Right atrium auricular region (tissue), 2 donors: ENCODE data around the gene MTA1. TPM values are rescaled to one million over a fixed set of nuclear protein-coding genes. Genes with fewer than 3 reads are reported as not detected.

ENCODE experiments used
- DNase-seq: peaks from one replicate; pipeline ENCODE4 v3.0.0-alpha.2; 2019; ENCODE audit warnings: low spot score
- H3K27ac ChIP-seq, 2 donors: fragments of 200-600 bp; sonication (generic); 1 replicate in 1 of 2; 2 replicates in 1 of 2; pipeline ENCODE4 v1.5.1; 2016 to 2019
- H3K27me3 ChIP-seq, 2 donors: fragments of 200-600 bp; sonication (generic); one replicate each; pipeline versions ENCODE4 v1.5.1 to v1.6.0; 2017 to 2019
- H3K36me3 ChIP-seq: fragments of 200-600 bp; sonication (generic); one replicate; pipeline ENCODE4 v1.5.1; 2016
- H3K4me1 ChIP-seq, 2 donors: fragments of 200-600 bp; sonication (generic); one replicate each; pipeline versions ENCODE4 v1.5.1 to v1.6.0; 2017 to 2019
- H3K4me3 ChIP-seq, 2 donors: fragments of 200-600 bp; sonication (generic); 1 replicate in 1 of 2; 2 replicates in 1 of 2; pipeline ENCODE4 v1.5.1; 2017 to 2019; ENCODE audit warnings: mild to moderate bottlenecking in 1 of 2, moderate library complexity in 1 of 2
- H3K9me3 ChIP-seq, 2 donors: fragments of 200-600 bp; sonication (generic); one replicate each; pipeline ENCODE4 v1.5.1; 2019
- total RNA-seq, 2 donors: library from RNA; depleted of rRNA; stranded (reverse); fragments of >200 nt; gene quantifications; one replicate each; pipeline ENCODE4 v1.1.0, GENCODE V29; 2016
- TF ChIP-seq, protein P1 (sequence below), 2 donors: fragments of 200-600 bp; sonication (generic); IDR thresholded peaks; one replicate each; pipeline ENCODE4 v1.5.1; 2019; ENCODE audit warnings: antibody characterized with exemption in 2 of 2

Gene MTA1
- total RNA-seq, 2 donors from 2014 or later = 51.9 to 61.7 TPM

- H3K4me3 ChIP-seq = no peak overlapping the region
- H3K27ac ChIP-seq = no peak overlapping the region
- no peaks in the 10 kb centered on the region for H3K36me3 ChIP-seq
- H3K4me1 ChIP-seq = no peaks in the 10 kb centered on the region
- TF ChIP-seq, protein P1, sequence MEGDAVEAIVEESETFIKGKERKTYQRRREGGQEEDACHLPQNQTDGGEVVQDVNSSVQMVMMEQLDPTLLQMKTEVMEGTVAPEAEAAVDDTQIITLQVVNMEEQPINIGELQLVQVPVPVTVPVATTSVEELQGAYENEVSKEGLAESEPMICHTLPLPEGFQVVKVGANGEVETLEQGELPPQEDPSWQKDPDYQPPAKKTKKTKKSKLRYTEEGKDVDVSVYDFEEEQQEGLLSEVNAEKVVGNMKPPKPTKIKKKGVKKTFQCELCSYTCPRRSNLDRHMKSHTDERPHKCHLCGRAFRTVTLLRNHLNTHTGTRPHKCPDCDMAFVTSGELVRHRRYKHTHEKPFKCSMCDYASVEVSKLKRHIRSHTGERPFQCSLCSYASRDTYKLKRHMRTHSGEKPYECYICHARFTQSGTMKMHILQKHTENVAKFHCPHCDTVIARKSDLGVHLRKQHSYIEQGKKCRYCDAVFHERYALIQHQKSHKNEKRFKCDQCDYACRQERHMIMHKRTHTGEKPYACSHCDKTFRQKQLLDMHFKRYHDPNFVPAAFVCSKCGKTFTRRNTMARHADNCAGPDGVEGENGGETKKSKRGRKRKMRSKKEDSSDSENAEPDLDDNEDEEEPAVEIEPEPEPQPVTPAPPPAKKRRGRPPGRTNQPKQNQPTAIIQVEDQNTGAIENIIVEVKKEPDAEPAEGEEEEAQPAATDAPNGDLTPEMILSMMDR (IDR thresholded peaks at IDR 0.05) = no peak
- no peaks in the 10 kb centered on the region for H3K27me3 ChIP-seq
- no peaks in the 10 kb centered on the region for H3K9me3 ChIP-seq
- DNase-seq = no peak
Measured at GRCh38 chr14:105497671-105498429, 78.2 kb downstream of the MTA1 start.

- H3K36me3 ChIP-seq = no peaks in the 10 kb centered on the region
- TF ChIP-seq, protein P1 (IDR thresholded peaks at IDR 0.05) = no peak
- H3K27me3 ChIP-seq = no peaks in the 10 kb centered on the region
- no peaks in the 10 kb centered on the region for H3K4me1 ChIP-seq
- no peaks in the 10 kb centered on the region for H3K9me3 ChIP-seq
- H3K4me3 ChIP-seq = no peak overlapping the region
- no peak for DNase-seq
- no peak overlapping the region for H3K27ac ChIP-seq
Measured at GRCh38 chr14:105498430-105499255, 79.0 kb downstream of the MTA1 start.

- H3K9me3 ChIP-seq = no peaks in the 10 kb centered on the region
- H3K27ac ChIP-seq = no peak overlapping the region
- H3K36me3 ChIP-seq = no peaks in the 10 kb centered on the region
- no peak for DNase-seq
- H3K27me3 ChIP-seq = no peaks in the 10 kb centered on the region
- TF ChIP-seq, protein P1 (IDR thresholded peaks at IDR 0.05) = no peak
- no peaks in the 10 kb centered on the region for H3K4me1 ChIP-seq
- no peak overlapping the region for H3K4me3 ChIP-seq
Measured at GRCh38 chr14:105499256-105500035, 79.8 kb downstream of the MTA1 start.

DNA sequence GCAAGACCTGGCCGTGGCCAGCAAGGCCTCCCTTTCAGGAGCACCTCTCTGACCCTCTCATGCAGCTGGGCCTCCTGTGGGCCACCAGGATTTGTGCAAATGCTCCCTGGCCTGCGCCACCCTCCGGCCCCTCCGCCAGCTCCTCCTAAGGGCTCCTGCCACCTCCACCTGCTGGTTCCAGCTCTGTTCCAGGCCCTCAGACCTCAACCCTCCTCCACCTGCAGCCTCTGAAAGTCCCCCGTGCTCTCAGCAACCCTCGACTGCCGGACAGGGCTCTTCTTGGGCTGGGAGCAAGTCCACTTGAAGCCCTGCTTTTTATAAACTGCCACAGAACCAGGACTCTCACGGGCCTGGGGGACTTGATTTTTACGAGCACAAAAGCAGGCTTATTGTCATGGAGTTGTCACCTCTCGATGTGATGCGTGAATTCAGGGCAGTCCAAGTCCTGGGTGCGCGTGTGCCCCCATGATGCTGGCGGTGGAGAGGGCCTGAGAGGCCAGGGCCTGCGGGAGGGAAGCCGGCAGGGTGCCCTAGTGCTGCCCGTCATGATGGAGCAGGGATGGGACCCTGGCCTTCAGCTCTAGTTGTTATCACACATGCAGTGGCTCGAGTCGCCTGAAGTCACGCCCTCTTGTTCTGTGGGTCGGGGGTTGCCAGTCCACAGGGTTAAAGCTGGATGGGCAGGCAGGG lies 80.6 kb downstream of the MTA1 start:
- no peak overlapping the region for H3K4me3 ChIP-seq
- H3K4me1 ChIP-seq = no peaks in the 10 kb centered on the region
- no peaks in the 10 kb centered on the region for H3K36me3 ChIP-seq
- H3K9me3 ChIP-seq = no peaks in the 10 kb centered on the region
- TF ChIP-seq, protein P1 (IDR thresholded peaks at IDR 0.05) = no peak
- no peak overlapping the region for H3K27ac ChIP-seq
- H3K27me3 ChIP-seq = no peaks in the 10 kb centered on the region
- DNase-seq = no peak

DNA sequence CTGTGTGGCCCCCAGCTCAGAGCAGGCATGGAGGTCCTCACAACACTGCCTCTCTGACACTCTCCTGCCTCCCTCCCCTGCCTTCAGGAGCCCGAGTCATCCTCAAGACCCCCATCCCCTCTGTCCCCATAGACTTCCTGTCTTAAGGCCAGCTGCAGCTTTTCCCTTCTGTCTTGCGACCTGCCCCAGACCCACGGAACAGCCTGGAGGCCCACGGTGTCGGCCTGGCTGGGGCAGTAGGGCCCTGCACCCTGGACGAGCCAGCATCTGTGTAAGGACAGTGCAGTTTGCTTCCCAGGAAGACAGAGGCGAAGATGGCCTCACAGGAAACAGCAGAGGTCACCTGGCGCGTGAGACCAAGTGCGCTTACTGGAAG lies 81.1 kb downstream of the MTA1 start:
- no peaks in the 10 kb centered on the region for H3K36me3 ChIP-seq
- TF ChIP-seq, protein P1 (IDR thresholded peaks at IDR 0.05) = no peak
- H3K4me1 ChIP-seq = no peaks in the 10 kb centered on the region
- H3K4me3 ChIP-seq = no peak overlapping the region
- H3K9me3 ChIP-seq = no peaks in the 10 kb centered on the region
- no peak overlapping the region for H3K27ac ChIP-seq
- H3K27me3 ChIP-seq = no peaks in the 10 kb centered on the region
- DNase-seq = no peak
